K562 (cell line): ENCODE results near the gene ZNF80. TPM values are rescaled to one million over a fixed set of nuclear protein-coding genes. Genes with fewer than 3 reads are reported as not detected.
"Not testable (repeated sequence)": the region's sequence is repeated elsewhere in the genome, so short reads cannot be mapped to it uniquely, and the experiment has no call there.

Source experiments
- ATAC-seq: fragments of 200-7000 bp; cut with Tn5 transposase; 3 replicates; pipeline ENCODE4 v1.9.1; 2020; ENCODE audit warnings: moderate library complexity
- Bru-seq: library from RNA; stranded (reverse); fragments of 400-500 nt; gene quantifications from one replicate; lab custom pipeline; 2021; lab: Mats Ljungman, UMichigan
- BruChase-seq, 2 experiments: library from RNA; stranded (reverse); fragments of 400-500 nt; gene quantifications; one replicate each; lab custom pipeline; 2021; lab: Mats Ljungman, UMichigan
- BruUV-seq: library from RNA; stranded (reverse); fragments of 400-500 nt; replicated peaks from 2 replicates; lab custom pipeline; 2021; lab: Mats Ljungman, UMichigan
- CTCF ChIA-PET: fragments of 300-600 bp; formaldehyde crosslinking; extraction: SDS; loops from one replicate; lab custom pipeline; 2021; ENCODE audit warnings: low intra/inter-chr PET ratio; lab: Yijun Ruan, JAX
- POLR2A ChIA-PET: fragments of 300-600, 350-650 bp; sonication (Branson Sonifier 250); formaldehyde crosslinking; extraction: SDS; loops from one replicate; lab custom pipeline; 2021; ENCODE audit warnings: antibody characterized with exemption, inconsistent platforms; lab: Yijun Ruan, JAX
- DNase-seq, 4 experiments: peaks; one replicate each; pipeline versions ENCODE4 v3.0.0 to v3.0.0-alpha.2; 2011 to 2018; ENCODE audit warnings: low spot score in 3 of 4, mixed read lengths in 3 of 4; ENCODE audit errors: extremely low read depth in 1 of 4
- FAIRE-seq: peaks from 2 replicates; lab custom pipeline; 2011; peaks lifted over from hg19 to GRCh38; lab: Jason Lieb, UNC
- H2AFZ ChIP-seq: 2 replicates; pipeline ENCODE4 v1.6.0; 2011; ENCODE audit warnings: low read depth, low read length, control low read depth, inconsistent platforms
- H3K27ac ChIP-seq: fragments of 200-600 bp; 3 replicates; pipeline ENCODE4 v1.8.0; 2011; ENCODE audit warnings: low read depth, mild to moderate bottlenecking, control low read depth, inconsistent platforms, low read length, moderate library complexity, mixed read lengths; ENCODE audit errors: extremely low read depth
- H3K27me3 ChIP-seq, 2 experiments: fragments of 300-600 bp in 1 of 2; 2 replicates in 1 of 2; 3 replicates in 1 of 2; pipeline versions ENCODE4 v1.6.0 to v1.8.0; 2011; ENCODE audit warnings: inconsistent platforms in 2 of 2, low read length in 2 of 2, mild to moderate bottlenecking in 1 of 2, mixed read lengths in 1 of 2, moderate library complexity in 1 of 2; ENCODE audit not compliant: control insufficient read depth in 2 of 2, insufficient read depth in 2 of 2
- H3K36me3 ChIP-seq: fragments of 300-600 bp; 3 replicates; pipeline ENCODE4 v1.8.0; 2011; ENCODE audit warnings: mild to moderate bottlenecking, low read length, inconsistent platforms; ENCODE audit not compliant: control insufficient read depth, insufficient read depth
- H3K4me1 ChIP-seq, 2 experiments: fragments of 200-600 bp in 1 of 2; replicated peaks in 1 of 2; 2 replicates in 1 of 2; 3 replicates in 1 of 2; pipeline versions ENCODE4 v1.5.1 to v1.8.0; 2011; ENCODE audit warnings: inconsistent platforms in 2 of 2, low read length in 2 of 2, mild to moderate bottlenecking in 1 of 2, mixed read lengths in 1 of 2, moderate library complexity in 1 of 2; ENCODE audit not compliant: control insufficient read depth in 2 of 2, insufficient read depth in 2 of 2
- H3K4me2 ChIP-seq: 2 replicates; pipeline ENCODE4 v1.6.1; 2011; ENCODE audit warnings: low read length, control low read depth, inconsistent platforms, mixed read lengths; ENCODE audit not compliant: insufficient read depth
- H3K4me3 ChIP-seq: fragments of 200-600 bp; sonication (generic), shearing (Covaris generic); 2 replicates; pipeline ENCODE4 v1.5.1; 2016; ENCODE audit warnings: control low read depth, inconsistent platforms
- H3K79me2 ChIP-seq: fragments of 200-600 bp; 3 replicates; pipeline ENCODE4 v1.8.0; 2011; ENCODE audit warnings: low read length, inconsistent platforms; ENCODE audit not compliant: control insufficient read depth, insufficient read depth
- H3K9ac ChIP-seq, 2 experiments: 2 replicates each; pipeline versions ENCODE4 v1.6.0 to v1.6.1; 2011; ENCODE audit warnings: low read depth in 2 of 2, low read length in 2 of 2, control low read depth in 1 of 2, inconsistent platforms in 1 of 2, mild to moderate bottlenecking in 1 of 2, mixed read lengths in 1 of 2; ENCODE audit not compliant: insufficient read depth in 1 of 2
- H3K9me1 ChIP-seq: one replicate; pipeline ENCODE4 v1.6.0; 2011; ENCODE audit warnings: inconsistent platforms, mild to moderate bottlenecking, low read length, moderate library complexity; ENCODE audit not compliant: control insufficient read depth, insufficient read depth
- H3K9me3 ChIP-seq: replicated peaks from 2 replicates; pipeline ENCODE4 v1.5.1; 2011; ENCODE audit warnings: low read depth, low read length, inconsistent platforms; ENCODE audit not compliant: control insufficient read depth, insufficient read depth
- H4K20me1 ChIP-seq: replicated peaks from 2 replicates; pipeline ENCODE4 v1.6.1; 2011; ENCODE audit warnings: low read length, inconsistent platforms, mixed read lengths; ENCODE audit not compliant: control insufficient read depth, insufficient read depth
- NFYB ChIP-seq: IDR thresholded peaks from 2 replicates; pipeline ENCODE4 v1.6.1; 2011; ENCODE audit warnings: mild to moderate bottlenecking, moderate library complexity; ENCODE audit not compliant: insufficient read length; ENCODE audit errors: extremely low read depth
- WGBS: fragments of 100-300 bp; shearing (Covaris generic); methylation state at CpG from one replicate; pipeline ENCODE4 v1.1.6; 2016; ENCODE audit warnings: low coverage, mixed read lengths; ENCODE audit not compliant: insufficient coverage; ENCODE audit errors: missing lambda C conversion rate; 5-methylcytosine and 5-hydroxymethylcytosine counted together
- in situ Hi-C: fragments of 300-500 bp; cut with MboI; formaldehyde crosslinking; loops from 4 replicates; pipeline ENCODE4 v1.15.0; 2018; ENCODE audit warnings: inconsistent platforms, mixed read lengths
- intact Hi-C: fragments of 100-400 bp; cut with micrococcal nuclease; formaldehyde crosslinking; loops from 2 replicates; pipeline ENCODE4 v1.14.2; 2022
- long read RNA-seq, 3 experiments: library from polyadenylated mRNA in 2 of 3; library from RNA in 1 of 3; unstranded in 2 of 3; stranded (forward) in 1 of 3; transcript quantifications; one replicate each; pipeline ENCODE4 v2.0.0, GENCODE V29; 2019 to 2022
- polyA minus RNA-seq, 3 experiments: library from RNA; depleted of rRNA, polyadenylated mRNA; stranded (reverse); fragments of >200 nt; gene quantifications; 2 replicates each; pipeline ENCODE4 v1.2.3, GENCODE V29; 2011
- polyA plus RNA-seq, 8 experiments: library from polyadenylated mRNA; depleted of rRNA in 4 of 8; stranded (reverse) in 5 of 8; unstranded in 3 of 8; fragments of >200 nt; fragmentation: Nextera tagmentation in 2 of 8; fragmentation: Illumina TruSeq in 1 of 8; extraction: Ambion mirVana in 2 of 8; extraction: Trizol in 1 of 8; gene quantifications; 2 replicates each; pipeline versions ENCODE4 v1.2.1 to v1.2.3, GENCODE V29; 2011 to 2014; ENCODE audit warnings: inconsistent platforms in 1 of 8, missing spikeins in 1 of 8
- total RNA-seq, 7 experiments: library from RNA; depleted of rRNA in 6 of 7; stranded (reverse); fragments of >200 nt in 6 of 7; fragmentation: Illumina TruSeq in 2 of 7; extraction: Trizol in 2 of 7; gene quantifications; 2 replicates each; pipeline versions ENCODE4 v1.2.1 to v1.2.3, GENCODE V29; 2011 to 2021; ENCODE audit warnings: low replicate concordance in 1 of 7
- TF ChIP-seq, protein P1 (sequence below): fragments of 450-650 bp; IDR thresholded peaks from 2 replicates; pipeline ENCODE4 v1.6.1; 2016

The ZNF80 gene
- total RNA-seq (2011; cell fraction: chromatin; rRNA removed; ENCODE audit: low replicate concordance) = not detected in 2 replicates
- total RNA-seq (2011; cell fraction: nucleolus; rRNA removed) = 0.13 and 0.17 TPM in 2 replicates
- total RNA-seq (2011; cell fraction: nucleoplasm; rRNA removed) = 0.23 TPM in 1 of 2 replicates, not detected in the other
- total RNA-seq (2014; rRNA removed) (0.05 TPM in 1 of 2 replicates, not detected in the other), total RNA-seq (2014; rRNA removed; fragmentation: Illumina TruSeq; extraction: Trizol) (0.06 TPM in 1 of 2 replicates, not detected in the other), total RNA-seq (2015; rRNA removed; fragmentation: Illumina TruSeq; extraction: Trizol) (0.04 TPM in 1 of 2 replicates, not detected in the other), total RNA-seq (2021) (not detected in 2 replicates), polyA plus RNA-seq (2011; rRNA removed) (0.03 TPM in 1 of 2 replicates, not detected in the other), polyA plus RNA-seq (2014; fragmentation: Illumina TruSeq; extraction: Trizol) (0.07 TPM in 1 of 2 replicates, not detected in the other), polyA plus RNA-seq (2014; fragmentation: Nextera tagmentation; extraction: Ambion mirVana) (under 1 TPM; 0.01 to 0.06 TPM), polyA plus RNA-seq (2014; rRNA removed) (not detected in 2 replicates), polyA minus RNA-seq (2011; rRNA and poly(A)+ RNA removed) (not detected in 2 replicates), Bru-seq, nascent RNA (percentile 11 among the genes with signal in this experiment), BruChase-seq, experiment 1, labeled RNA remaining after a 2-hour chase (not detected), BruChase-seq, experiment 2, labeled RNA remaining after a 6-hour chase (not detected)
- polyA plus RNA-seq (2011; cell fraction: cytosol; rRNA removed) = 0.03 TPM in 1 of 2 replicates, not detected in the other
- polyA plus RNA-seq (2011; cell fraction: nucleus; rRNA removed) = not detected in 2 replicates
- polyA plus RNA-seq (2012) = 0.46 TPM in 1 of 2 replicates, not detected in the other
- polyA minus RNA-seq (2011; cell fraction: cytosol; rRNA and poly(A)+ RNA removed) = not detected in 2 replicates
- not detected in 2 replicates for polyA minus RNA-seq (2011; cell fraction: nucleus; rRNA and poly(A)+ RNA removed)
- long read RNA-seq, experiment 1 = 0 reads
- long read RNA-seq, experiment 2 = 0 reads
- long read RNA-seq, experiment 3 = 0 reads

DNA sequence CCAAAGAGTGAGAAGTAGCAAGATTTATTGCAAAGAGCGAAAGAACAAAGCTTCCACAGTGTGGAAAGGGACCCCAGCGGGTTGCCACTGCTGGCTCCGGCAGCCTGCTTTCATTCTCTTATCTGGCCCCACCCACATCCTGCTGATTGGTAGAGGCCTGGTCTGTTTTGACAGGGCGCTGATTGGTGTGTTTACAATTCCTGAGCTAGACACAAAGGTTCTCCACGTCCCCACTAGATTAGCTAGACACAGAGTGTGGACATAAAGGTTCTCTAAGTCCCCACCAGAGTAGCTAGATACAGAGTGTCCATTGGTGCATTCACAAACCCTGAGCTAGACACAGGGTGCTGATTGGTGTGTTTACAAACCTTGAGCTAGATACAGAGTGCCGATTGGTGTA, at the start of gene ZNF80:
ZNF80 (minus strand) TSS at position 101 of the 400 bp plus-strand sequence. CDS start 504 bp downstream, outside the sequence.
- H3K36me3 ChIP-seq, CTCF ChIA-PET, H3K4me1 ChIP-seq, H3K4me3 ChIP-seq, H3K9ac ChIP-seq, H3K27ac ChIP-seq, in situ Hi-C loops, intact Hi-C loops: not testable (repeated sequence)
- DNase-seq = peak in 1 of 4 experiments; percentile 1
- peaks cover 4 to 15% of the 10 kb centered on the region in 2 experiments; a peak in 3 of 5 replicates for H3K27me3 ChIP-seq
- TF ChIP-seq, protein P1, sequence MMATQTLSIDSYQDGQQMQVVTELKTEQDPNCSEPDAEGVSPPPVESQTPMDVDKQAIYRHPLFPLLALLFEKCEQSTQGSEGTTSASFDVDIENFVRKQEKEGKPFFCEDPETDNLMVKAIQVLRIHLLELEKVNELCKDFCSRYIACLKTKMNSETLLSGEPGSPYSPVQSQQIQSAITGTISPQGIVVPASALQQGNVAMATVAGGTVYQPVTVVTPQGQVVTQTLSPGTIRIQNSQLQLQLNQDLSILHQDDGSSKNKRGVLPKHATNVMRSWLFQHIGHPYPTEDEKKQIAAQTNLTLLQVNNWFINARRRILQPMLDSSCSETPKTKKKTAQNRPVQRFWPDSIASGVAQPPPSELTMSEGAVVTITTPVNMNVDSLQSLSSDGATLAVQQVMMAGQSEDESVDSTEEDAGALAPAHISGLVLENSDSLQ = peak; percentile 12; the same call in 1 of the 2 replicates
- TF ChIP-seq NFYB = peak; percentile 22
- TF ChIP-seq, all 486 proteins: peak for 2; not testable (repeated sequence) for 484
- POLR2A ChIA-PET, H3K79me2 ChIP-seq, H3K9me3 ChIP-seq, H2AFZ ChIP-seq, FAIRE-seq, ATAC-seq, H3K9me1 ChIP-seq, BruUV-seq, H4K20me1 ChIP-seq: not testable (repeated sequence)
- WGBS = 0% methylated on average over 3 of the region's 6 CpGs
- peak within 1 kb of the TSS; percentile 37 for H3K4me2 ChIP-seq
